SHP77 (cell line): ENCODE measurements around the gene SPATS1.

ENCODE experiments used
- DNase-seq, 2 experiments: peaks; one replicate each; lab custom pipeline; 2025; lab: John Stamatoyannopoulos, UW

Gene SPATS1

GRCh38 chr6:44342489-44342888 is at the start of gene SPATS1:
SPATS1 (plus strand) TSS chr6:44342650; CDS start chr6:44343096, 446 bp downstream.
- DNase-seq: no peak

GRCh38 chr6:44292661-44293365 is 49.6 kb upstream of the SPATS1 start:
- no peak for DNase-seq

- DNase-seq: peak; percentile 10 to 41
Measured at GRCh38 chr6:44294832-44295791, 47.3 kb upstream of the SPATS1 start.

GRCh38 chr6:44297063-44298038 is 45.1 kb upstream of the SPATS1 start:
- DNase-seq: peak in 1 of 2 experiments; percentile 5

- DNase-seq: peak in 1 of 2 experiments; percentile 6
Measured at GRCh38 chr6:44298055-44298803, 44.2 kb upstream of the SPATS1 start.

- DNase-seq: no peak
Measured at GRCh38 chr6:44298864-44299263, 43.6 kb upstream of the SPATS1 start.

- DNase-seq: no peak
Measured at GRCh38 chr6:44300292-44300823, 42.1 kb upstream of the SPATS1 start.

- DNase-seq: no peak
Measured at GRCh38 chr6:44301106-44301505, 41.3 kb upstream of the SPATS1 start.

- no peak for DNase-seq
Measured at GRCh38 chr6:44301782-44302564, 40.5 kb upstream of the SPATS1 start.

- no peak for DNase-seq
Measured at GRCh38 chr6:44302856-44303255, 39.6 kb upstream of the SPATS1 start.

GRCh38 chr6:44303842-44304241 is 38.6 kb upstream of the SPATS1 start:
- DNase-seq: no peak

GRCh38 chr6:44304282-44305199 is 37.9 kb upstream of the SPATS1 start:
- DNase-seq: peak; percentile 15 to 16

GRCh38 chr6:44305200-44305725 is 37.2 kb upstream of the SPATS1 start:
- DNase-seq: no peak

- no peak for DNase-seq
Measured at GRCh38 chr6:44306710-44307109, 35.7 kb upstream of the SPATS1 start.

GRCh38 chr6:44307217-44307616 is 35.2 kb upstream of the SPATS1 start:
- no peak for DNase-seq

- DNase-seq: no peak
Measured at GRCh38 chr6:44309092-44309491, 33.4 kb upstream of the SPATS1 start.

GRCh38 chr6:44309631-44310030 is 32.8 kb upstream of the SPATS1 start:
- no peak for DNase-seq

- DNase-seq: no peak
Measured at GRCh38 chr6:44310241-44310640, 32.2 kb upstream of the SPATS1 start.

GRCh38 chr6:44311304-44311703 is 31.1 kb upstream of the SPATS1 start:
- no peak for DNase-seq
